GM18517 (cell line): ENCODE measurements around the gene CARS2.
"Not testable (repeated sequence)": the region's sequence is repeated elsewhere in the genome, so short reads cannot be mapped to it uniquely, and the experiment has no call there.

ENCODE experiments used
- ATAC-seq: cut with Tn5 transposase; IDR thresholded peaks from one replicate; pipeline ENCODE4 v1.9.1; 2021; ENCODE audit warnings: mild to moderate bottlenecking, moderate library complexity; ENCODE audit not compliant: unreplicated experiment

Gene CARS2

GRCh38 chr13:110705826-110706569, at the start of gene CARS2:
Gene CARS2, minus strand, starts transcription at chr13:110706116. Its CDS starts 23 bp downstream, at chr13:110706093.
- peak; percentile 83 for ATAC-seq

DNA sequence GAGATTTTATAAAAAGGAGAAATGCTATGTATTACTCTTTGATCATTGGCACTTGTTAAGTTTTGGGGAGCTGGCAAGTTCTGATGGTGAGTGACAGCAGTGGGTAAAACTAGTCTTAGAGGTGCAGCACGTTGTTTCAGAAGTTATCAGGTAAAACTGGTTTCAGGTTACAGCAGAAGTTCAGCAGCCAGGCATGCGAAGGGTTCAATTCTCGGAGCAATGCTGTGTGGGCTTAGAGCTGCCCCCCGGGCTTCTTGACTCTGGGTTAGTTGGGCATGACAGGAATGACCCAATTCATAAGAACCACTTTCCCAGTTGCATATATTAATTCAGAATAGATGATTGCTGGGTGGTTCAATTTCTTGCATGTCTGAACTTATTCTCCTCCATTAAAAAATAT, 42.4 kb upstream of the CARS2 start:
- no peak for ATAC-seq

GRCh38 chr13:110746438-110746837, 40.5 kb upstream of the CARS2 start:
- ATAC-seq, result no peak

DNA sequence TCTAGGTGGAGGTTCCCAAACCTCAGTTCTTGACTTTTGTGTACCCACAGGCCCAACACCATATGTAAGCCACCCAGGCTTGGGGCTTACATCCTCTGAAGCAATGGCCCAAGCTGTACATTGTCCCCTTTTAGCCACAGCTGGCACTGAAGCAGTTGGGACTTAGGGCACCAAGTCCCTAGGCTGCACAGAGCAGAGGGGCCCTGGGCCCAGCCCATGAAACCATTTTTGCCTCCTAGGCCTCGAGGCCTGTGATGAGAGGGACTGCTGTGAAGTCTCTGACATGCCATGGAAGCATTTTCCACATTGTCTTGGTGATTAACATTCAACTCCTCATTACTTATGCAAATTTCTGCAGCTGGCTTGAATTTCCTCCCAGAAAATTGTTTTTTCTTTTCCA, 37.8 kb upstream of the CARS2 start:
- no peak for ATAC-seq

DNA sequence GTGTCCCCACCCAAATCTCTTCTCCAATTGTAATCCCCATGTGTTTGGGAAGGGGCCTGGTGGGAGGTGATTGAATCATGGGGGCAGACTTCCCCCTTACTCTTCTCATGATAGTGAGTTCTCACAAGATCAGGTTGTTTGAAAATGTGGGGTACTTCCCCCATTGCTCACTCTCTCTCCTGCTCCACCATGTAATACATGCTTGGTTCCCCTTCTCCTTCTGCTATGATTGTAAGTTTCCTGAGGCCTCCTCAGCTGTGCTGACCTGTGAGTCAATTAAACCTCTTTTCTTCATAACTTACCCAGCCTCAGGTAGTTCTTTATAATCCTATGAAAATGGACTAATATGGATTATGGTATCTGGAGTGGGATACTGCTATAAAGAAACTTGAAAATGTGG, 31.6 kb upstream of the CARS2 start:
- ATAC-seq, result no peak

- no peak for ATAC-seq
Observed at GRCh38 chr13:110734561-110734960, 28.6 kb upstream of the CARS2 start.

DNA sequence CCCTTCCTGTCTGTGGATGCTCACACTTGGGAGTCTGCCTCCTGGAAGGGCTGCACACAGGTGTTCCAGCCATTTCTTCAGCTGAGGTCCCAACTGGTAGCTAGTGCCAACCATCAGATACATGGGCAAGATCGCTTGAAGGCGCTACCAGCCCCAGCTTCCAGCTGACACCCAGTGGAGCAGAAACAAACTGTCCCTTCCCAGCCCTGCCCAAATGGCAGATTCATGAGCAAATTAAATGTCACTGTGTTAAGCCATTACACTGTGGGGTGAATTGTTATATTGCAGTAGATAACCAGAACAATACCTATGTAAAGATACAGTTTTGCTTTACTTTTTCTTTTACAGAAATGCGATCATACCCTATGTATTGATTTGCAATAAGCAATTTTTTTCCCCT, 25.2 kb upstream of the CARS2 start:
- no peak for ATAC-seq

DNA sequence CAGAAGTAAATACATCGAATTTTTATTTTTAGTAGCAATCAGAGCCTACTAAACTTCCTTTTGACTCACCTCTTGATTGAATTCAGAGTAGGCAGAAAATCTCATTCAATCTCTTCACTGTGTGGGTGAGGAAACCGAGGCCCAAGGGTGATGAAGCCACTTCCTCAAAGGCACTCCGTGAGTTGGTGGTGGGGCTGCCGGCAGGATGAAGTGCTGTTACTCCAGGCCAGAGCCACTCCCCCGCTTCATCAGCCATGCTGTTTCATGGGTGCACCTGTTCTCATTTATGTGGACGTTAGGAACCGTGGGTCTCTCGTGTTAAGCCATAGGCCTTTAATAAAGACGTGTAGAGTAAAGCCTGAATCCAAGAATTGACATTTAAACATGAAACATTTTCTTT, 20.8 kb upstream of the CARS2 start:
- no peak for ATAC-seq

DNA sequence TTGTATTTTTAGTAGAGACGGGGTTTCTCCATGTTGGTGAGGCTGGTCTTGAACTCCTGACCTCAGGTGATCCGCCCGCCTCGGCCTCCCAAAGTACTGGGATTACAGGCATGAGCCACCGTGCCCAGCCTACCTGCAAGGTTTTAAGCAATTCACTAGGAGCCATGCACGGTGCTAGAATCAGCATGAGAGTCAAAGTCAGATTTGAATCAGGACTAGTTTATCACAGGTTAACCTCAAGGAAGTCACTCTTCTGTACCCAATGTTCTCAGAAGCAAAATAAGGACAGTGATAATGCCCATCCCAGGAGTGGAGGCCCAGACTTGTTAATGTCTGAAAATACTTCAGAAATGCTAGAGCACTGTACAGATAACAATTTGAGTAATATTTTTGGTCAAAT, 20.2 kb upstream of the CARS2 start:
- ATAC-seq, result not testable (repeated sequence)

GRCh38 chr13:110723598-110723997, 17.7 kb upstream of the CARS2 start:
- no peak for ATAC-seq

DNA sequence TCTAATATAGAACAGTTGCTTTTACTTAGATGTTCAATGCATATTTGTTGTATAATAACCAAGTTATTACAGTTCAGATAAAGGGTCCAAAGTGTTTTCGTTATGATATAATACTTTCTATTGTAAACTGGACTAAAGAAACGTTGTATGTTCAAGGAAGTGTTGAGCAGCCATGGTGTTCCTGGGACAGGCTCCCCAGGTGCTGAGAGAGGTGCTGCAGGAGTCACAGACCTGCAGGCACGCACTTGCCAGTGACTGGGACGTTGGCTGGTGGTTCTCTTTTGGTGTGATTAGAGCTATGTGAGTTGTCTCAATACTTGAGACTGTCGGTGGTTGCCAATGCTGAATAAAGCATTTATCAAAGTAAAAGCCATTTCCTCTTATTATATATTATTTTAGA, 17.1 kb upstream of the CARS2 start:
- no peak for ATAC-seq

DNA sequence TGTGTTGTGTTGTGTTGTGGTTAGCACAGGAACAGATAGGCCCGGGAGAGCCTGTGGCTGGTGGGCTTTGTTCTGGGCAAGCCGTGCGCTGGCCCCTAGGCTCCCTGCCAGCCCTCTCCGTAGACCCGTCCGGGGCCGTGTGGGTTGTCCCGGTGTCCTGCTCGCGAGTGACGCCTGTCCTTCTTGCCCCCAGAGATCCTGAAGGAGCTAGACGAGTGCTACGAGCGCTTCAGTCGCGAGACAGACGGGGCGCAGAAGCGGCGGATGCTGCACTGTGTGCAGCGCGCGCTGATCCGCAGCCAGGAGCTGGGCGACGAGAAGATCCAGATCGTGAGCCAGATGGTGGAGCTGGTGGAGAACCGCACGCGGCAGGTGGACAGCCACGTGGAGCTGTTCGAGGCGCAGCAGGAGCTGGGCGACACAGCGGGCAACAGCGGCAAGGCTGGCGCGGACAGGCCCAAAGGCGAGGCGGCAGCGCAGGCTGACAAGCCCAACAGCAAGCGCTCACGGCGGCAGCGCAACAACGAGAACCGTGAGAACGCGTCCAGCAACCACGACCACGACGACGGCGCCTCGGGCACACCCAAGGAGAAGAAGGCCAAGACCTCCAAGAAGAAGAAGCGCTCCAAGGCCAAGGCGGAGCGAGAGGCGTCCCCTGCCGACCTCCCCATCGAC, 13.3 kb upstream of the CARS2 start:
- no peak for ATAC-seq

- ATAC-seq, result no peak
Observed at GRCh38 chr13:110716247-110716515, 10.3 kb upstream of the CARS2 start.

DNA sequence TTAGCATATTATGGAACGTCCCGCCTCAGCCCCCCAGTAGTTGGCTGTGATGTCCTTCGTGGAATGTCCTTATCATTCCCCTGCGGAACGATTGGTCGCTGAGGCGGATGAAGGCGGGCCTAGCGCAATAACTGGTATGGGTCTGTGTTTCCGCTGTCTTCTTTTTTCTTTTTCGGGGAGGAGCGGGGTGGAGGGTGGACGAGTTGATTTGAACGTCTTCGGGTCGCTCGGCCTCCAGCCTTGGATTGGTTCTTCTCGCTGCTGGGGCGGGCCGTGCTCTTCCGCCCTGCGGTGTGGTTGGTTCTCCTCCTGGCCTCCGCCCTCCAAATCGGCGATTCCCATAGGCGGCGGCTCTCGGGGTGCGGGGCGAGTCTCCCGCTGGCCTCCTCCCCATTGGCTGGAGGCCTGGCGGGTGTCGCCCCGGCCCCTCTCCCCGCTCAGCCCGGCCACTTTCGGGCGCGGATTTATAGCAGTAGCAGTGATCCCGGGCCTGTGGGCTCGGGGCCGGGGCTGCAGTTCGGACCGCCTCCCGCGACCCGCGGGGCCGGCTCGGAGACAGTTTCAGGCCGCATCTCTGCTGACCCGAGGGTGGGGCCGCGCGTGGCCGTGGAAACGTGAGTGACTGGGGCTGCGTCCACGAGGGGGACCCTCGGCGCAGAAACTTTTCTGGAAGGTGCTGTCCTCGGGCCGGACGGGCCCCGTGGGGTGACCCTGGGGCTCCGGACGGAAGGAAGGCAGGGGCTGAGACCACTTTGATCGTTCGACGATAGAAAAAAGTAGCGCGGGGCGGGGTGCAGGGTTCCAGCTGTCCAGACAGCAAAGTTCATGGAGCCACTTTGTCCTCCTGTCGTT, 9.7 kb upstream of the CARS2 start:
- peak; percentile 59 for ATAC-seq

GRCh38 chr13:110714797-110715394, 9.0 kb upstream of the CARS2 start:
- no peak for ATAC-seq

GRCh38 chr13:110713981-110714796, 8.3 kb upstream of the CARS2 start:
- ATAC-seq, result no peak

DNA sequence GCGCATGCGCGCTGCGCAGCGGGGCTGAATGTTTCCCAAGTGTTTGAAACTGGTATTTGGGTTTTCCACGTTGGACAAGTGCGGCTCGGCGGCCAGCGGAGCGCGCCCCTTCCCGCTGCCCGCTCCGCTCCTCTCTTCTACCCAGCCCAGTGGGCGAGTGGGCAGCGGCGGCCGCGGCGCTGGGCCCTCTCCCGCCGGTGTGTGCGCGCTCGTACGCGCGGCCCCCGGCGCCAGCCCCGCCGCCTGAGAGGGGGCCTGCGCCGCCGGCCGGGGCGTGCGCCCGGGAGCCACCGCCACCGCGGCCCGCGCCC, 7.7 kb upstream of the CARS2 start, which contains the start of gene ING1:
Gene ING1, plus strand, starts transcription at position 59 of the 311 bp plus-strand sequence. CDS start 450 bp downstream, outside the sequence.
- no peak for ATAC-seq

DNA sequence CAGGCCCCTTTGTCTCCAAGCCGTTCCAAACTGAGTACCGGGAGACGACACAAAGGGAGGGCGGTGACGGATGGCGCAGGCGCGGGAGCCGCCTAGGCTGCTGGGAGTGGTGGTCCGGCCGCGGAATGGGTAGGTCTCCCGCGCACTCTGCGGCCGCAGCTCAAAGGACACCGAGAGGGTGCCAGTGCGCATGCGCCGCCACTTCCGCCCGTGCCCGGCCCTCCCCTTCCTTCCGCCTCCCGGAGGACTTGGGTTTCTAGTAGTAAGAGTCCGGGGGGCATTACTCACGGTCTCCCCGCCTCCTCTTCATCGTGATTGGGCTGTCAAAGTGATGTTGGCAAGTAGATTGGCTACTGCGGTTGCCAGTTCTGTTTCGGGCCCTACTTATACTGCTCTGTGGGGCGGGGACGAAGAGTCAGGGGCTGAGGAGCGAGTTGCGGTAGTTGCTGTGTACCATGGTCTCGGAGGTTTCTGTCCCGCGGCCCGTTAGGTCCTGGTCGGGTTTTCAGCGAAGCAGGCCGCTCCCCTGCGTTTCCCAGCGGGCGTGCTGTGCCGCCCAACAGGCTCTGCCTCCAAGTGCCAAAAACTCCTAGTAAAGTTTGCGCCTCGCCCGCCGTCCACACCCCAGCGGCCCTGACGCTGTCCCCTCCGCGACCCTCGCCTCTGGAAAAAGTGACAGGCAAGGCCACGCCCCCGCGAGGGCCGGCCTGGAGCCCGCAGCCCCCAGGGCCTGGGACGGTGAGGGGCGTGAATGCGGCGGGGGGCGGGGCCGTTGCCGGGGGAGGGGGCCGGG, 7.1 kb upstream of the CARS2 start:
- ATAC-seq, result peak; percentile 61

GRCh38 chr13:110712081-110712848, 6.3 kb upstream of the CARS2 start:
- ATAC-seq, result peak; percentile 23
